Endothelial cell of umbilical vein (primary cell): Measurements from ENCODE around the gene HSPG2. TPM values are rescaled to one million over a fixed set of nuclear protein-coding genes. Genes with fewer than 3 reads are reported as not detected.

Experiments used
- BruUV-seq: library from RNA; stranded (reverse); fragments of 400-500 nt; replicated peaks from 2 replicates; lab custom pipeline; 2021; lab: Mats Ljungman, UMichigan
- CTCF ChIA-PET: fragments of 300-600, 350-600 bp; sonication (Branson Sonifier 250); formaldehyde crosslinking; loops from one replicate; lab custom pipeline; 2021; ENCODE audit warnings: antibody characterized with exemption, inconsistent platforms; lab: Charles Lee
- POLR2A ChIA-PET: fragments of 300-600, 350-600 bp; sonication (Branson Sonifier 250); formaldehyde crosslinking; loops from one replicate; lab custom pipeline; 2021; ENCODE audit warnings: antibody characterized with exemption, inconsistent platforms; lab: Charles Lee
- DNase-seq: peaks from one replicate; pipeline ENCODE4 v3.0.0-alpha.2; 2011; ENCODE audit warnings: low read depth, low spot score
- FAIRE-seq: peaks from 2 replicates; lab custom pipeline; 2011; peaks lifted over from hg19 to GRCh38; lab: Jason Lieb, UNC
- H2AFZ ChIP-seq: 2 replicates; pipeline ENCODE4 v1.6.0; 2012; ENCODE audit warnings: low read depth, low read length, control low read depth, inconsistent platforms
- H3K27ac ChIP-seq: 2 replicates; pipeline ENCODE4 v1.5.1; 2011; ENCODE audit warnings: low read depth, mild to moderate bottlenecking, control low read depth, low read length, moderate library complexity; ENCODE audit not compliant: insufficient read depth
- H3K27me3 ChIP-seq, 2 experiments: 2 replicates each; pipeline versions ENCODE4 v1.6.0 to v1.6.1; 2011; ENCODE audit warnings: low read length in 2 of 2, mixed read lengths in 1 of 2; ENCODE audit not compliant: control insufficient read depth in 2 of 2, insufficient read depth in 2 of 2
- H3K36me3 ChIP-seq, 2 experiments: 2 replicates in 1 of 2; 3 replicates in 1 of 2; pipeline ENCODE4 v1.5.1; 2011; ENCODE audit warnings: low read length in 2 of 2, mild to moderate bottlenecking in 1 of 2, moderate library complexity in 1 of 2; ENCODE audit not compliant: control insufficient read depth in 2 of 2, insufficient read depth in 2 of 2; ENCODE audit errors: extremely low read depth in 1 of 2
- H3K4me1 ChIP-seq: 3 replicates; pipeline ENCODE4 v1.5.1; 2011; ENCODE audit warnings: mild to moderate bottlenecking, low read length; ENCODE audit not compliant: control insufficient read depth, insufficient read depth; ENCODE audit errors: extremely low read depth
- H3K4me2 ChIP-seq: 2 replicates; pipeline ENCODE4 v1.6.1; 2011; ENCODE audit warnings: low read length, control low read depth, mixed read lengths; ENCODE audit not compliant: insufficient read depth
- H3K4me3 ChIP-seq, 3 experiments: fragments of 200-600 bp in 1 of 3; sonication (generic), shearing (Covaris generic) in 1 of 3; replicated peaks in 1 of 3; 2 replicates each; pipeline ENCODE4 v1.5.1; 2011 to 2016; ENCODE audit warnings: control low read depth in 3 of 3, low read length in 3 of 3, mild to moderate bottlenecking in 2 of 3, inconsistent platforms in 1 of 3, low read depth in 1 of 3, moderate library complexity in 1 of 3; ENCODE audit not compliant: insufficient read depth in 1 of 3
- H3K79me2 ChIP-seq: 2 replicates; pipeline ENCODE4 v1.6.0; 2012; ENCODE audit warnings: low read length, inconsistent platforms; ENCODE audit not compliant: control insufficient read depth, insufficient read depth
- H3K9ac ChIP-seq: replicated peaks from 2 replicates; pipeline ENCODE3; 2011; ENCODE audit warnings: low read length, control low read depth; ENCODE audit not compliant: insufficient read depth; ENCODE audit errors: extremely low read depth
- H3K9me1 ChIP-seq: replicated peaks from 3 replicates; pipeline ENCODE4 v1.6.0; 2011; ENCODE audit warnings: mild to moderate bottlenecking, low read length; ENCODE audit not compliant: control insufficient read depth, insufficient read depth; ENCODE audit errors: extremely low read depth
- H3K9me3 ChIP-seq: replicated peaks from 2 replicates; pipeline ENCODE4 v1.5.1; 2012; ENCODE audit warnings: low read length, inconsistent platforms; ENCODE audit not compliant: control insufficient read depth, insufficient read depth
- H4K20me1 ChIP-seq: replicated peaks from 2 replicates; pipeline ENCODE3; 2011; ENCODE audit warnings: mild to moderate bottlenecking, low read length; ENCODE audit not compliant: control insufficient read depth, insufficient read depth; ENCODE audit errors: extremely low read depth
- CTCF ChIP-seq, 2 donors: IDR thresholded peaks; 1 replicate in 1 of 2; 2 replicates in 1 of 2; pipeline ENCODE4 v1.5.1; 2011; ENCODE audit warnings: low read length in 2 of 2, mild to moderate bottlenecking in 2 of 2, moderate library complexity in 2 of 2, control low read depth in 1 of 2, inconsistent platforms in 1 of 2, low read depth in 1 of 2; ENCODE audit not compliant: insufficient read depth in 1 of 2; ENCODE audit errors: extremely low read depth in 1 of 2
- EZH2 ChIP-seq: IDR thresholded peaks from 2 replicates; pipeline ENCODE4 v1.6.1; 2012; ENCODE audit warnings: borderline replicate concordance, low read depth, mild to moderate bottlenecking, moderate library complexity, low read length, inconsistent platforms; ENCODE audit not compliant: severe bottlenecking
- FOS ChIP-seq: IDR thresholded peaks from 2 replicates; pipeline ENCODE4 v1.6.1; 2011; ENCODE audit warnings: mild to moderate bottlenecking, low read length, moderate library complexity, borderline replicate concordance; ENCODE audit not compliant: insufficient read depth
- GATA2 ChIP-seq: IDR thresholded peaks from 2 replicates; pipeline ENCODE4 v1.7.0; 2011; ENCODE audit warnings: low read depth, mild to moderate bottlenecking, moderate library complexity, mixed read lengths, low read length; ENCODE audit not compliant: insufficient read length, insufficient read depth
- JUN ChIP-seq: IDR thresholded peaks from 2 replicates; pipeline ENCODE4 v1.6.1; 2011; ENCODE audit warnings: borderline replicate concordance, low read depth; ENCODE audit not compliant: insufficient read length, insufficient read depth
- MAX ChIP-seq: IDR thresholded peaks from 2 replicates; pipeline ENCODE4 v1.6.1; 2011; ENCODE audit not compliant: insufficient read depth, insufficient read length
- MYC ChIP-seq: IDR thresholded peaks from one replicate; pipeline ENCODE4 v1.6.1; 2011; ENCODE audit warnings: mild to moderate bottlenecking, low read depth, low read length
- POLR2A ChIP-seq: IDR thresholded peaks from 2 replicates; pipeline ENCODE4 v1.6.1; 2012; ENCODE audit warnings: low read depth, mild to moderate bottlenecking, control low read depth, low read length
- POLR2AphosphoS5 ChIP-seq: IDR thresholded peaks from 2 replicates; pipeline ENCODE4 v1.6.1; 2012; ENCODE audit warnings: low read depth, mild to moderate bottlenecking, control low read depth, low read length, moderate library complexity; ENCODE audit not compliant: insufficient read depth
- dilution Hi-C: fragments of 300-500 bp; cut with MboI; formaldehyde crosslinking; loops from one replicate; pipeline ENCODE4 v1.15.0; 2019; ENCODE audit warnings: low sequenced_read_pairs; ENCODE audit not compliant: extremely low pct_ligation_motif_present
- intact Hi-C: fragments of 100-400 bp; cut with micrococcal nuclease; formaldehyde crosslinking; loops from one replicate; pipeline ENCODE4 v1.10.0; 2022
- polyA plus RNA-seq, 4 experiments: library from polyadenylated mRNA; depleted of rRNA in 3 of 4; stranded (reverse) in 3 of 4; unstranded in 1 of 4; fragments of >200 nt; gene quantifications; 2 replicates each; pipeline versions ENCODE4 v1.2.1 to v1.2.3, GENCODE V29; 2011 to 2012; ENCODE audit warnings: missing spikeins in 1 of 4
- total RNA-seq: library from RNA; stranded (reverse); gene quantifications from 2 replicates; pipeline ENCODE4 v1.2.3, GENCODE V29; 2021

The HSPG2 gene
- total and polyA plus RNA-seq, 2 donors (not counting 3 experiments of a cell fraction or from before 2014, with no cell fraction given): 734 to 3,499 TPM

GRCh38 chr1:21880619-21880970, 56.5 kb downstream of the HSPG2 start:
- Histone ChIP-seq H3K79me2 (peaks cover 71% of the 10 kb centered on the region), H4K20me1 (no peaks in the 10 kb centered on the region), H3K9me3 (no peaks in the 10 kb centered on the region), H3K4me1 (no peaks in the 10 kb centered on the region), H2AFZ (no peak overlapping the region), H3K9me1 (no peaks in the 10 kb centered on the region), H3K4me2 (no peak overlapping the region), H3K9ac (no peak overlapping the region), H3K27me3 (no peaks in the 10 kb centered on the region), H3K36me3 (peaks cover 72 to 90% of the 10 kb centered on the region in 2 experiments), H3K4me3 (no peak overlapping the region), H3K27ac (no peak overlapping the region)
- intact Hi-C loops: no loop called here
- CTCF ChIA-PET: no interaction called here
- FAIRE-seq: no peak
- TF ChIP-seq MAX: no peak
- TF ChIP-seq EZH2: no peak
- no peak for TF ChIP-seq POLR2A
- TF ChIP-seq GATA2: no peak
- no peak for TF ChIP-seq CTCF (IDR thresholded peaks at IDR 0.05; ENCODE audit: extremely low read depth in 1 of 2, insufficient read depth in 1 of 2, low read depth in 1 of 2, low read length in 2 of 2)
- no peak for TF ChIP-seq MYC
- no peak for TF ChIP-seq POLR2AphosphoS5
- TF ChIP-seq FOS: no peak
- TF ChIP-seq JUN: no peak
- dilution Hi-C loops: no loop called here
- BruUV-seq: no TSS peak
- POLR2A ChIA-PET: no interaction called here
- no peak for DNase-seq
